ENCODE measurements around the gene RERE. TPM values are rescaled to one million over a fixed set of nuclear protein-coding genes. Genes with fewer than 3 reads are reported as not detected.

The RERE gene
- total RNA-seq, 4 donors from 2014 or later, result 86.4 to 111 (median 103) TPM

DNA sequence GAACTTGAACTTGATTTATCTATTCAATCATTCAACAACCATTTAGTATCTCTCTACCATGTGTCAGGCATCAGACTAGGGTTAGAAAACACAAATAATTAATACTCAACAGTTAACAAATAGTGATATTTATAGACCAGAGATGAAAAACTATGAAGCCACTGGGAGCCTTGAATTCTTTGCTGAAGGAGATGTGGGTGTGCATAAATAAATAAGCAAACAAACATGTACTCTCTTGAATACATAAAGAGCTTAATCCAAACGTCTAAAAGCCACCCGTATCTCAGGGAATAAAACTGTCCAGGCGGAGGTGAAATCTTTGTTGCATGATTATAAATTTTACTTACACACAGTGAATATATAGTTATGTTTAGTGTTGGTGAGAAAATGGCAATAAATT is 333.9 kb downstream of the RERE start:
- Histone ChIP-seq H3K9me3 (no peaks in the 10 kb centered on the region), H3K4me3 (no peak overlapping the region), H3K36me3 (peaks cover 0 to 5% (median 0%) of the 10 kb centered on the region in 3 donors), H3K27ac (no peak overlapping the region), H3K27me3 (no peaks in the 10 kb centered on the region), H3K4me1 (peaks cover 0 to 22% (median 0%) of the 10 kb centered on the region in 4 donors)
- WGBS, 2 donors, result 55 to 61% methylated on average over 3 of the region's 3 CpGs
- DNase-seq (ENCODE audit: low spot score in 2 of 2), result no peak
- no peak for TF ChIP-seq POLR2A (IDR thresholded peaks at IDR 0.05)
- TF ChIP-seq, protein P1, sequence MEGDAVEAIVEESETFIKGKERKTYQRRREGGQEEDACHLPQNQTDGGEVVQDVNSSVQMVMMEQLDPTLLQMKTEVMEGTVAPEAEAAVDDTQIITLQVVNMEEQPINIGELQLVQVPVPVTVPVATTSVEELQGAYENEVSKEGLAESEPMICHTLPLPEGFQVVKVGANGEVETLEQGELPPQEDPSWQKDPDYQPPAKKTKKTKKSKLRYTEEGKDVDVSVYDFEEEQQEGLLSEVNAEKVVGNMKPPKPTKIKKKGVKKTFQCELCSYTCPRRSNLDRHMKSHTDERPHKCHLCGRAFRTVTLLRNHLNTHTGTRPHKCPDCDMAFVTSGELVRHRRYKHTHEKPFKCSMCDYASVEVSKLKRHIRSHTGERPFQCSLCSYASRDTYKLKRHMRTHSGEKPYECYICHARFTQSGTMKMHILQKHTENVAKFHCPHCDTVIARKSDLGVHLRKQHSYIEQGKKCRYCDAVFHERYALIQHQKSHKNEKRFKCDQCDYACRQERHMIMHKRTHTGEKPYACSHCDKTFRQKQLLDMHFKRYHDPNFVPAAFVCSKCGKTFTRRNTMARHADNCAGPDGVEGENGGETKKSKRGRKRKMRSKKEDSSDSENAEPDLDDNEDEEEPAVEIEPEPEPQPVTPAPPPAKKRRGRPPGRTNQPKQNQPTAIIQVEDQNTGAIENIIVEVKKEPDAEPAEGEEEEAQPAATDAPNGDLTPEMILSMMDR (IDR thresholded peaks at IDR 0.05), result no peak
- no peak for TF ChIP-seq EP300 (IDR thresholded peaks at IDR 0.05)

DNA sequence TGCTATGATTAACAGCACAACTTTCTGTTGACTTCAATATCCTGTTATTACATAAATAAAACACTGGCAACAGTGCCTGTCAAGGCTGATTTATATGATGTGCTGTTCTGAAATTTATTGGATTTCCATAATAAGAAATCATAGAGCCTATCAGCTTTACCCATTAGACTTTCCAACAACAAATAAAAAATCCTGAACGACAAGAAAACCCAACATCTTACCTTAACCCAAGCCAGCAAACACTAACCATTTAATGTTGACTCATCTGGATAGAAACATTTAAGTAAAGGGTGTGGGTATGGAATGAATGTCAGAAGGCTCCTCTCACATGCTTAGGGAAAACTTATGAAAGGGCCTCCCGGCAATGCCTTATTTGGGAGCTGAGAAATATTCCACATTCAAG is 334.5 kb downstream of the RERE start:
- peaks cover 0 to 28% (median under 1%) of the 10 kb centered on the region in 4 donors for H3K4me1 ChIP-seq
- 57 to 65% methylated on average over 2 of the region's 2 CpGs for WGBS, 2 donors
- H3K27ac ChIP-seq, result no peak overlapping the region
- DNase-seq (ENCODE audit: low spot score in 2 of 2), result no peak
- peaks cover 0 to 5% (median 0%) of the 10 kb centered on the region in 3 donors for H3K36me3 ChIP-seq
- no peak overlapping the region for H3K4me3 ChIP-seq
- H3K9me3 ChIP-seq, result no peaks in the 10 kb centered on the region
- no peaks in the 10 kb centered on the region for H3K27me3 ChIP-seq
- TF ChIP-seq, protein P1 (IDR thresholded peaks at IDR 0.05), result no peak
- TF ChIP-seq EP300 (IDR thresholded peaks at IDR 0.05), result no peak
- no peak for TF ChIP-seq POLR2A (IDR thresholded peaks at IDR 0.05)

DNA sequence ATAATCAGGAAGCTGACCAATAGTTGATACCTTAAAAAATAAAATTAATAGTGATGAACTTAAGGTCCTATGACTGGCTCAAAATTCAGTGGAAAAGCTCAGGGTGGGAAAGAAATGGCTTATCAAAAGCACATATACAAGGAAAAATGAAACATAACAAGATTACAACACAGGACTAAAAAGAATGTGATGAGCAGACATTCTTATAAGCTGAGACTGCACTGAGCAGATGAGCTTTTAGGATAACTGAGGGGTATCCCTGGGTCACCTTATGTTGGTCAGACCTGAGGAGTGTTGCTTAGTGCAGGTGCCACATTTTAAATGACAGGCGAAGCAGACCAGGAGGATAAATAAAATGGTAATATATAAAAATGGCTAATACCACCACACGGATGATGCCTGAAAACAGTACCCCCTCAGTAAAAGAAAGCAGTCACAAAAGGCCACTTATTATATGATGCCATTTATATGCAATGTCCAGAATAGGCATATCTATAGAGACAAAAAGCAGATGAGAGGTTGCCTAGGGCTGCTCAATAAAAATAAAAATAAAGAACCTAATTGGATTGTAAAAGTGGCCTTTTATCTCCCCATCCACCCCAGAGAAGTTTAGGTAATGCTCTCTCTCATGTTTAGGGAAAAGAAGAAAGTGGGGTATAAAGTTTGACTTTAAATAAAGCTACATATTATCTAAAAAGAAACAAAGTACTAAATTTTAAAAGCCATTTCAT is 335.6 kb downstream of the RERE start:
- Histone ChIP-seq H3K4me1 (peaks cover 0 to 36% (median 7%) of the 10 kb centered on the region in 4 donors), H3K36me3 (peaks cover 0 to 5% (median 0%) of the 10 kb centered on the region in 3 donors), H3K9me3 (no peaks in the 10 kb centered on the region), H3K4me3 (no peak overlapping the region), H3K27ac (no peak overlapping the region), H3K27me3 (no peaks in the 10 kb centered on the region)
- WGBS, 2 donors, result 82% methylated on average over 2 of the region's 2 CpGs
- DNase-seq (ENCODE audit: low spot score in 2 of 2), result no peak
- TF ChIP-seq POLR2A (IDR thresholded peaks at IDR 0.05) (no peak), EP300 (IDR thresholded peaks at IDR 0.05) (no peak)
- TF ChIP-seq, protein P1 (IDR thresholded peaks at IDR 0.05), result no peak

DNA sequence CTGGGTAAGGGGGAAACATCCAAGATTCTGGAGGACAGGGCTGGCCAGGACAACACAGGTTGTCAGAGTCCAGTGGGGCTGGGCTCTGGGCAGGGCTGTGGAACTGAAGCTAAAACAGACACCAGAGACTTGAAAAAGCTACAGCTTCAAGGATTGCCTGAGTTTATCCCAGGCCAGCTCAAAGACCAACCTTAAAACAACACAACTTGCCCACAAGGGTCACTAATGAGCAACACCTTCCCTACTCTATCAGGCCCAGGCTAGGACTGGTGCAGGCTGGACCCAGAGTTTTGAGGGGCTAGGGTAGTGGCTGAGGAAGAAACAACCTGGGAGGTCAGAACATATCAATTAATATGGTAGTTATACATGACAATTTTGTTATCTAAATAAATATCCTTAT is 338.9 kb downstream of the RERE start:
- Histone ChIP-seq H3K9me3 (no peaks in the 10 kb centered on the region), H3K27ac (peak overlapping the region in 1 of 4 donors; percentile 15), H3K4me3 (no peak overlapping the region), H3K4me1 (peaks cover 0 to 41% (median 17%) of the 10 kb centered on the region in 4 donors), H3K36me3 (no peaks in the 10 kb centered on the region), H3K27me3 (no peaks in the 10 kb centered on the region)
- TF ChIP-seq, protein P1 (IDR thresholded peaks at IDR 0.05), result no peak
- TF ChIP-seq POLR2A (IDR thresholded peaks at IDR 0.05) (no peak), EP300 (IDR thresholded peaks at IDR 0.05) (no peak)
- no peak for DNase-seq (ENCODE audit: low spot score in 2 of 2)

DNA sequence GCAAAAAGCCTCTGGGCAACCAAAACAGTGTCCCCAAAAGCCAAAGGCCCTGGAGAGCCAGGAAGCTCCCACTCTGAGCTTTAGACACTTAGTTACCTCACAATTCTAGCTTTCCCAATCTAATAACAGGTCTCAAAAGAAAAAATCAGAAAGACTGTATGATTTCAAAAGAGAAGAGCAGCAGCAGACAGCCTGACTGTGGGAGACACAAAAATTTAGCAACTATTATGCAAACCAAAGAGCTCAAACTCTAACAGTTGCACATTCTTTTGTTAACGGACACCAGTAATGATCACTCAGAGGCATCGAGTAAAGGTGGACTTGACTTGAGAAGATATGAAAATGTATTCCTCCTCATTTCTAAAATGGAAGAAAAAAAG is 339.5 kb downstream of the RERE start:
- Histone ChIP-seq H3K36me3 (no peaks in the 10 kb centered on the region), H3K27ac (peak overlapping the region in 2 of 4 donors; percentile 15 to 34), H3K27me3 (no peaks in the 10 kb centered on the region), H3K4me1 (peaks cover 0 to 43% (median 17%) of the 10 kb centered on the region in 4 donors), H3K9me3 (no peaks in the 10 kb centered on the region), H3K4me3 (no peak overlapping the region)
- DNase-seq (ENCODE audit: low spot score in 2 of 2), result no peak
- WGBS, 2 donors, result 69 to 74% methylated on average over 2 of the region's 2 CpGs
- no peak for TF ChIP-seq POLR2A (IDR thresholded peaks at IDR 0.05)
- TF ChIP-seq EP300 (IDR thresholded peaks at IDR 0.05), result no peak
- TF ChIP-seq, protein P1 (IDR thresholded peaks at IDR 0.05), result no peak
